Ascending aorta (tissue), 2 donors: Measurements from ENCODE around the gene MALRD1. TPM values are rescaled to one million over a fixed set of nuclear protein-coding genes. Genes with fewer than 3 reads are reported as not detected.

Source experiments
- DNase-seq, 2 donors: peaks; one replicate each; pipeline ENCODE4 v3.0.0-alpha.2; 2019; ENCODE audit warnings: low spot score in 2 of 2
- H3K27ac ChIP-seq, 2 donors: fragments of 200-600 bp; sonication (generic); one replicate each; pipeline ENCODE4 v1.5.1; 2016 to 2017; ENCODE audit warnings: mild to moderate bottlenecking in 1 of 2
- H3K27me3 ChIP-seq: fragments of 200-600 bp; sonication (generic); one replicate; pipeline ENCODE4 v1.5.1; 2017
- H3K36me3 ChIP-seq, 2 donors: fragments of 200-600 bp; sonication (generic); one replicate each; pipeline ENCODE4 v1.5.1; 2016
- H3K4me1 ChIP-seq, 2 donors: fragments of 200-600 bp; sonication (generic); one replicate each; pipeline ENCODE4 v1.5.1; 2016 to 2017; ENCODE audit warnings: mild to moderate bottlenecking in 1 of 2
- H3K4me3 ChIP-seq, 2 donors: fragments of 200-600 bp; sonication (generic); one replicate each; pipeline ENCODE4 v1.5.1; 2016 to 2017; ENCODE audit warnings: mild to moderate bottlenecking in 1 of 2
- H3K9me3 ChIP-seq, 2 donors: fragments of 200-600 bp; sonication (generic); one replicate each; pipeline ENCODE4 v1.5.1; 2016
- CTCF ChIP-seq, 3 experiments: fragments of 200-600 bp in 2 of 3; fragments of 450-650 bp in 1 of 3; sonication (generic) in 2 of 3; IDR thresholded peaks; one replicate each; pipeline ENCODE4 v1.5.1; 2016 to 2019; ENCODE audit warnings: antibody characterized with exemption in 3 of 3, mild to moderate bottlenecking in 1 of 3, moderate library complexity in 1 of 3
- intact Hi-C: fragments of 100-400 bp; cut with DNase I; formaldehyde crosslinking; loops from one replicate; pipeline ENCODE4 v1.15.1; 2023
- total RNA-seq: library from RNA; depleted of rRNA; stranded (reverse); fragments of >200 nt; gene quantifications from one replicate; pipeline ENCODE4 v1.1.0, GENCODE V29; 2016

Gene MALRD1
- total RNA-seq, 1 donor from 2014 or later, result not detected

- intact Hi-C loops, result no loop called here
- H3K27ac ChIP-seq, result no peak overlapping the region
- H3K36me3 ChIP-seq, result no peaks in the 10 kb centered on the region
- DNase-seq, result no peak
- H3K9me3 ChIP-seq, result no peaks in the 10 kb centered on the region
- no peak for TF ChIP-seq CTCF (IDR thresholded peaks at IDR 0.05)
- no peaks in the 10 kb centered on the region for H3K27me3 ChIP-seq
- H3K4me1 ChIP-seq, result no peaks in the 10 kb centered on the region
- H3K4me3 ChIP-seq, result no peak overlapping the region
These were observed 136.3 kb downstream of the MALRD1 start for GRCh38 chr10:19184891-19185290.

- no peak for TF ChIP-seq CTCF (IDR thresholded peaks at IDR 0.05)
- H3K36me3 ChIP-seq, result no peaks in the 10 kb centered on the region
- DNase-seq, result no peak
- H3K9me3 ChIP-seq, result no peaks in the 10 kb centered on the region
- intact Hi-C loops, result no loop called here
- H3K27ac ChIP-seq, result no peak overlapping the region
- no peaks in the 10 kb centered on the region for H3K4me1 ChIP-seq
- H3K4me3 ChIP-seq, result no peak overlapping the region
- H3K27me3 ChIP-seq, result no peaks in the 10 kb centered on the region
These were observed 146.3 kb downstream of the MALRD1 start for GRCh38 chr10:19194866-19195265.

- Histone ChIP-seq H3K4me1 (no peaks in the 10 kb centered on the region), H3K9me3 (no peaks in the 10 kb centered on the region), H3K4me3 (no peak overlapping the region), H3K36me3 (no peaks in the 10 kb centered on the region), H3K27me3 (no peaks in the 10 kb centered on the region), H3K27ac (no peak overlapping the region)
- no peak for DNase-seq
- TF ChIP-seq CTCF (IDR thresholded peaks at IDR 0.05), result no peak
- intact Hi-C loops, result no loop called here
These were observed 147.1 kb downstream of the MALRD1 start for GRCh38 chr10:19195698-19196097.

- Histone ChIP-seq H3K4me1 (no peaks in the 10 kb centered on the region), H3K36me3 (no peaks in the 10 kb centered on the region), H3K4me3 (no peak overlapping the region), H3K27ac (no peak overlapping the region), H3K9me3 (no peaks in the 10 kb centered on the region), H3K27me3 (no peaks in the 10 kb centered on the region)
- no peak for TF ChIP-seq CTCF (IDR thresholded peaks at IDR 0.05)
- DNase-seq, result no peak
- intact Hi-C loops, result no loop called here
These were observed 151.6 kb downstream of the MALRD1 start for GRCh38 chr10:19200211-19200610.

- no peak for DNase-seq
- H3K9me3 ChIP-seq, result no peaks in the 10 kb centered on the region
These were observed 155.8 kb downstream of the MALRD1 start for GRCh38 chr10:19204246-19204917.

More at GRCh38 chr10:19204246-19204917, 155.8 kb downstream of the MALRD1 start:
- H3K4me1 ChIP-seq, result no peaks in the 10 kb centered on the region
- H3K27me3 ChIP-seq, result no peaks in the 10 kb centered on the region
- H3K4me3 ChIP-seq, result no peak overlapping the region
- intact Hi-C loops, result no loop called here
- H3K27ac ChIP-seq, result no peak overlapping the region
- no peaks in the 10 kb centered on the region for H3K36me3 ChIP-seq
- TF ChIP-seq CTCF (IDR thresholded peaks at IDR 0.05), result no peak
